LHCN-M2 (cell line): ENCODE data around the gene ABHD6. TPM values are rescaled to one million over a fixed set of nuclear protein-coding genes. Genes with fewer than 3 reads are reported as not detected.
"Not testable (repeated sequence)": the region's sequence is repeated elsewhere in the genome, so short reads cannot be mapped to it uniquely, and the experiment has no call there.

ENCODE experiments used
- DNase-seq: peaks from one replicate; pipeline ENCODE4 v3.0.0-alpha.2; 2012; ENCODE audit warnings: low read depth
- total RNA-seq: library from RNA; depleted of rRNA; stranded (reverse); fragments of >200 nt; gene quantifications from 2 replicates; pipeline ENCODE4 v1.2.3, GENCODE V29; 2014

Gene ABHD6
- total RNA-seq, 1 experiment from 2014 or later = 10.2 TPM

DNA sequence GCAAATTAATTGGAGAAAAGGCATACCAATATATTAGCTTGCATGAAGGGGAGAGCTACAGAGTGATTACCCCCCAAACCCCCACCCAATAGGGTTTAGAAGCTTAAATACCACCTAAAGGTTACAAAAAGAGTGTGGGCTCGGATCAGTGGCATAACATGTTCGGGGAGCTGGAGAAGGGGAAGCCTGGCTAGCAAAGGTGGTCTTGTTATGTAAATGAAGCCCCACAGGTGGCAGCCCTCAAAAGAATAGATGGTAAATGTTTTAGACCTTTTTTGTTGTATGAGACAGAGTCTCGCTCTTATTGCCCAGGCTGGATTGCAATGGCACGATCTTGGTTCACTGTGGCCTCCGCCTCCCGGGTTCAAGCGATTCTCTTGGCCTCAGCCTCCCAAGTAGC, 84.2 kb downstream of the ABHD6 start:
- no peak for DNase-seq

GRCh38 chr3:58322793-58323192, 85.2 kb downstream of the ABHD6 start:
- DNase-seq = no peak

- DNase-seq = no peak
Observed at GRCh38 chr3:58323529-58324390, 86.2 kb downstream of the ABHD6 start.

- DNase-seq = no peak
Observed at GRCh38 chr3:58324391-58325390, 87.1 kb downstream of the ABHD6 start.

GRCh38 chr3:58325525-58325992, 88.0 kb downstream of the ABHD6 start:
- DNase-seq = no peak

DNA sequence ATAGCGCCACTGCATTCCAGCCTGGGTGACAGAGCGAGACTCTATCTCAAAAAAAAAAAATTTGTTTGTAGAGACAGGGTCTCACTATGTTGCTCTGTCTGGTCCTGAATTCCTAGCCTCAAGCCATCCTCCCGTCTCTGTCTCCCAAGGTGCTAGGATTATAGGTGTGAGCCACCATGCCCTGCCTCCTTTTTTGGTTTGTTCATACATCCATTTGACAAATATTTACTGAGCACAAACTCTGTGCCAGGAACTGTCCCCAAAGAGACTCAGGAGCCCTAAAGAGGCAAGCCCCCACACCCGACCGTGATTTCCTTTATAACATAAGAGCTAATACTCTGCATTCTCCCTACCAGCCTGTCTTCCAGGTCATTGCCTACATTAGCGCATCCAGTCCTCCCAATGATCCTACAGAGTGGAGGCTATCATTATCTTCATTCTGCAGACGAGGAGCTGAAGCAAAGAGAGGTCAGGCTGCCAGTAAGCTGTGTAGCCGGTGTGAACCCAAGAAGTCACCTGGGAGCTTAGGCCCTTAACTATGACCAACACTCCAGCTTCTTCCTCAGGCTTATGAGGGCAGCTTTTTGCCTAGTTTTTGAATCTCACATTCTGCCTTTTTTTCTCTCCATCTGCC, 88.8 kb downstream of the ABHD6 start:
- no peak for DNase-seq

DNA sequence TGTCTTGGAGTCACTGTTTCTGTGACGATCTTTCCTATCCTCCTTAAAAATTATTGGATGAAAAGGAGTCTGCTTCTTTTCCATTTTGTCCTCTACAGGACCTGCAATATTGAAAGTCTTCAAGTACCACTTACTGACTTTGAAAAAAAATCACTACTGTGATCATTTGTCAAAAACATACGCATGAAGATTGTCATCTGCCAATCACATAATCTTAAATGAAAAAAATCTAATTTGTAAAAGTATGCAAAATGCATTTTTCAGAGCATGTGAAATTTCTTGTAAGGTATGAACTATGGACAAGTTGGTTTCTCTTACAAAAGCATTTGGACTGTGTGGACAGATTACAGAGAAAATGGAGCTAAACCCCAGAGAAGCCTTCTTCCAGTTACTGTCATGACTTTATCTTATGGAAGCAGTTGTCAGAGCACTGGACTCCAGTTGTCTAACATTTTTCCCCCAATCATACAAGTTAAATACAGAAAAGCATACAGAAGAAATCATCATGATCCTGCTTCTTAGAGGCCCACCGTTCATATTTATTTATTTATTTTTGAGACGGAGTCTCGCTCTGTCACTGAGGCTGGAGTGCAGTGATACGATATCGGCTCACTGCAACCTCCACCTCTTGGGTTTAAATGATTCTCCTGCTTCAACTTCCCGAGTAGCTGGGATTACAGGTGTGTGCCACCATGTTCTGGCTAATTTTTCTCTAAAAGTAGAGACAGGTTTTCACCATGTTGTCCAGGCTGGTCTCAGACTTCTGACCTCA, 91.7 kb downstream of the ABHD6 start:
- DNase-seq = no peak

DNA sequence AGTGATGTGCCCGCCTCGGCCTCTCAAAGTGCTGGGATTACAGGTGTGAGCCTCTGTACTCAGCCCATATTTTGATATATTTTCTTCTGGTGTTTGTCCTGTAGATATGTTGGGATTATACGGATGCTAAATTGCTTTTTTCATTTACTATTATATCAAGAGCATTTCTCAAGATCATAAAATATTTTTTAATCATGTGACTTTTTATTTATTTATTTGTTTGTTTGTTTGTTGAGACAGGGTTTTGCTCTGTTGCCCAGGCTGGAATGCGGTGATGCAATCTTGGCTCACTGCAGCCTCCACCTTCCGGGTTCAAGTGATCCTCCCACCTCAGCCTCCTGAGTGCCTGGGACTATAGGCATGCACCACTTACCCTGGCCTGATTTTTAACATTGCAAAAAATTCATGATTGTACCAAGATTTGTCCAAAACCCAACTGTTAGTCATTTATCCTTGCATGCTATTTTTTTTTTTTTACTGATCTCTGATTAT, 92.4 kb downstream of the ABHD6 start:
- DNase-seq = no peak

DNA sequence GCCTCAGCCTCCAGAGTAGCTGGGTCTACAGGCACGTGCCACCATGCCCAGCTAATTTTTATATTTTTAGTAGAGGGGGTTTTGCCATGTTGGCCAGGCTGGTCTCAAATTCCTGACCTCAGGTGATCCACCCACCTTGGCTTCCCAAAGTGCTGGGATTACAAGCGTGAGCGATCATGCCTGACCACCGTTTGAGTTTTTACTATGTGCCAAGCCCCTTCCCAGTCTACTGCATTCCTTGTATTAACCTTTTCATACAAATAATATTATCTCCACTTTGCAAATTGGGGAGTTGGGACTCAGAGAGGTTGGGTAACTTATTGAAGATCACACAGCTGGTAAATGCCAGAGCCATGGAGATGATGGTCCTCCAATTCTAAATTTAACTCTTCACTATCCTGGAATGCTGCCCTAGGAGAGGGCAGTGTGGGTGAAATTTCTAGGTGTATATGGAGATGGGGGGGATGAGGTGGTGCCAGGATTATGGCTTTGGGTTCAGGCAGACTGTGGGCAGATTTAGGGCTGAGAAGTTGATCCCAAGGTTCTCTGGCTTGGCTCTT, 94.1 kb downstream of the ABHD6 start:
- DNase-seq = no peak

- DNase-seq = peak; percentile 80
Observed at GRCh38 chr3:58332575-58333188, 95.1 kb downstream of the ABHD6 start, which contains the start of gene PXK. PXK (plus strand) TSS chr3:58332892; CDS start chr3:58332989, 97 bp downstream.

DNA sequence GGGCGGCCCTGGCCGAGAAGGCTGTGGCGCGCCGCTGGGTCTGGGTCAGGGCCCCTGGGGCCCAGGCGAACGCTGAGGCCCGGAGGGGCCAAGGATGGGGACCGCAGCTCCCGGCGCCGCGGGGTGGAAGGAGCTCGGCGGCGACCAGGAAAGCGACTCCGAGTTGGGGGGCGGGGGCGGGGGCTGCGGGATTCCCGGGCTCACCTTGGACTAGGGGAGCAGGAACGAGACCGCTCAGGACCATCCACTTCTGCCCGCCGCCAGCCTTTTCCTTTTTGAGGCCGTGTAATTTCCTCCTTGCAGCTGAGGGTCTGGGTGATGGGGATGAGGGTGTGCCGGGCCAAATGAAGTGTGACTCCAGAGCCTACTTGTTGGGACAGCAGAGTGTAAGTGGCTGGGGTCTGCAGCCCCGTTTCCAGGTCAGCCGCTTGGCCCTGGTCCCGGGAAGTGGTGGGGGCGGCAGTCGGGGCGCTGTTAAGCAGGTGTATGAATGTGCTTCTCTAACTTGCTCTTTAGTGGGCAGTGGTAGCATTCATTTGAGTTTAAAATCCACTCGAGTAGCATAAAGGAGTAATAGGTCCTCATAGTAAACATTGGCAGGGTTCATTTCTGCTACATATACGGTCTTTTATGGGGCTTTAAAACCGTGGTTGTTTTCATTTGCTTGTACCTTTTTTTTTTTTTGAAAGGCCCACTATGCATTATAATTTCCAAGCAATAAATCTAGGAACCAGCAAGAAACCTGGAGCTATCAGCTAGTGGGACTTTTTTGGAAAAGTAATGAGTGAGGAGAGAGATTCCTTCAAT, 95.8 kb downstream of the ABHD6 start:
- DNase-seq = peak; percentile 50

DNA sequence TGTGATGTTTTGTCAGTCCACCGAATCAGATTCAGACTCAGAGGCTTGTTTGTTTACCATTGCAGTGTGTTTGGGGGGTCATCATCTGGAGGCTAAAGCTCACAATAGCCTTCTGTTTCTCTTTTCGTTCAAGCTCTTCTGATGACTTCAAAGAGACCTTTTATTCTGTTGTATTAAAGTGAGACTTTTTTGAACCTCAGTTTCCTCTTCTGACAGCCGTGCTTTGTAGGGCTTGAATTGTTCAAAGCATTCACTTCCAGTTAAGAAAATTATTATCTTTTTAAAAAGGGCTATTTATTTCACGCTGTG, 96.4 kb downstream of the ABHD6 start:
- DNase-seq = no peak

GRCh38 chr3:58334506-58334884, 96.9 kb downstream of the ABHD6 start:
- no peak for DNase-seq

DNA sequence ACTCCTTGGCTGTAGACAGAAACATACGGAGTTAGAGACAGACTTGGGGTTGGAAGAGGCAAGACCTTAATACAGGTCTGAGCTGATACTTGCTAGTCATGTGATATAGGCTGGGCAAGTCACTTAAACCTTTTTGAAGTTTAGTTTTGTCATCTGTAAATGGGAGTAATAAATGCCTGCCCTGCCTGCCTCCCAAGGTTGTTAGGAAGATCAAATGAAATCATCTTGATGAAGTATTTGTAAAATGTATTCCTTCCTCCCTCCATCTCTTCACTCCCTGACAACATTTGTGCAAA, 98.0 kb downstream of the ABHD6 start:
- DNase-seq = no peak

DNA sequence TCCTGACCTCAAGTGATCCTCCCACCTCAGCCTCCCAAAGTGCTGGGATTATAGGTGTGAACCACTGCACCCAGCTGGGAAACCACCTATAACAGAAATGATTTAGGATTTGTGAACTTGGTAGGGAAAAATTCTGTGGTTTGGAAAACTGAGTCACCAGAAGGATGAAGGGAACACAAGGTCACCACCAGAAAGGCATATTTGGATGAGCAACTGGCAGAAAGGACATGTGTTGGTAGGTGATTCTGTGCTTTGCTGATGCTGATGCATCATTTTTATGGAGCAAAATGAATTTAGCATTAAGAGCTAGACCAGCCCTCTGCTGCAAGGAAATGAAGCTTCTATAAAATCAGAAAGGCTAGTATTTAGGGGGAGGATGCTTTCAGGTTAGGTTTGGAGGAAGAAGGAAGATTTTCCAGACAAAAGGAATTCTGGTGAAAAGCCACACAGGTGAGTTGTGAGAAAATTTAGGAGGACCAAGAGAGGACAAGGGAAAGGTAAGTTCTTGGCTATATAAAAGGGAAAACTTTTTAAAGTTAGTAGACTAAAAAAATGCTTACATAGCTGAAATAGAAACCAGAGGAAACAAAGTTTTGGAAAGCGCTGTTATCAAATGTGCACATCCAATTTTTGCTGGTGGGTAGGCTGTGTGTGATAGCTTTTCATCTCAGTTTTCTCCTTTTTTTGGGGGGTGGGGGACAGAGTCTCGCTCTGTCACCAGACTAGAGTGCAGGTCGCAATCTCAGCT, 98.7 kb downstream of the ABHD6 start:
- DNase-seq = peak; percentile 97

DNA sequence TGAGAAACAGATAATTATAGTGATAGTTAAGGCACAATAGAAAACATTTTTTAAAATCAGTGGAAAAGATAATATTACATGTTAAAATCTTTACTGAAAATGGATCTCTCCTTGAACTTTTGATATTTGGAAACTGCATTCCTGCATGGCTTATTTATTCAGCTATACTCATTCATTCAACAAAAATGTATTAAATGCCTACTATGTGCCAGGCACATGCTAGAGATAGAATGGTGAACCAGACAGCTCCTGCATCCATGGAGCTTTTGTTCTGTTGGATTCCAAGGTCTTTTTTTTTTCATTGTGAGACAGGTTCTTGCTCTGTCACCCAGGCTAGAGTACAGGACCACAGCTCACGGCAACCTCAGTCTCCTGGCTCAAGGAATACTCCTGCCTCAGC, 99.6 kb downstream of the ABHD6 start:
- DNase-seq = no peak

DNA sequence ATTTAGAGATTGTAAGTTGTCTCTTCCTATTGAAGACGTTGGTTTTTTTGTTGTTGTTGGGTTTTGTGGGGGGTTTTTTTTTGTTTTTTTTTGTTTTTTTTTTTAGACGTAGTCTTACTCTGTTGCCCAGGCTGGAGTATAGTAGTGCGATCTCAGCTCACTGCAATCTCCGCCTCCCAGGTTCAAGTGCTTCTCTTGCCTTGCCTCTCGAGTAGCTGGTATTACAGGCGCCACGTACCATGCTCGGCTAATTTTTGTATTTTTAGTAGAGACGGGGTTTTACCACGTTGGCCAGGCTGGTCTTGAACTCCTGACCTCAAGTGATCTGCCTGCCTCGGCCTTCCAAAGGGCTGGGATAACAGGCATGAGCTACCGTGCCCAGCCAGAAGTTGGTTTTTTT, 101.6 kb downstream of the ABHD6 start:
- DNase-seq = not testable (repeated sequence)

GRCh38 chr3:58340594-58341244, 103.1 kb downstream of the ABHD6 start:
- no peak for DNase-seq
